HG02884 (cell line): ENCODE results near the gene ZFYVE28.

Experiments
- ATAC-seq: cut with Tn5 transposase; IDR thresholded peaks from one replicate; pipeline ENCODE4 v1.9.1; 2021; ENCODE audit warnings: mild to moderate bottlenecking, moderate library complexity; ENCODE audit not compliant: unreplicated experiment

Gene ZFYVE28

DNA sequence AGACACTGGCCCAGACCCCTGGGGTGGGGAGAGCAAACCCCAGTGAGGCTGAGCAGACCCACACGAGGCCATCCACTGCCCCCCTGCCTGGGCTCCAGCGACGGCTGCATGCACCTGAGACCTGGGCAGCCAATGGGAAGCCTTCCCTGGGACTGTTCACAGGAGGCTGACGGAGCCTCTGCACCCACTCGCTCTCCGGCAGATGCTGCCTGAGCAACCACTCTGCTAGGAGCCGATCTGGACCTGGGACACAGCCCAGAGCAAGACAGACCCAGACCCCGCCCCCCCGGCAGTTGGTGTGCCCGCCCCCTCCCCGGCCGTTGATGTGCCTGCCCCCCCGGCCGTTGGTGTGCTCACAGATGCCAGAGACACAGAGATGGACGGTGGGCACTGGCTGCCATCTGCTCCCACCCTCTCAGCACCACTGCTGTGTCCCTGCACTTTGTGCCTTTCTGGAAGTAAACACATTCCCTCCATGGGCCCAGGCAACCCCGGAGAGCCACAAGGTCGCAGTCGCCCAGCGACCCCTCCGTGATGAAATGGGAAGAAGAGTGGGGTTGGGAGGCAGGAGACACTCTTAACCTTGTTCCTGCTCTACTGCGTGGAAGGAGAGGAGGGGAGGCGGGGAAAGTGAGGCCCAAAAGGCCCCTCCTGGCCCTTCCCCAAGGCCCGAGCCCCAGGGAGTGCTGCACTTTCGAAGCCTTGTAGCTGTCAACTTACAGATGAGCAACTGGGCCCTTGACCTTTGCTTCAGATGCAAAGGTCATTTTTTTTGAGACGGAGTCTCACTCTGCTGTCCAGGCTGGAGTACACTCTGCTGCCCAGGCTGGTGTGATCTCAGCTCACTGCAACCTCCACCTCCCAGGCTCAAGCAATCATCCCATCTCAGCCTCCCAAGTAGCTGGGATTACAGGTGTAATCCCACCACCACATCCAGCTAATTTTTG lies 62.0 kb downstream of the ZFYVE28 start:
- no peak for ATAC-seq

DNA sequence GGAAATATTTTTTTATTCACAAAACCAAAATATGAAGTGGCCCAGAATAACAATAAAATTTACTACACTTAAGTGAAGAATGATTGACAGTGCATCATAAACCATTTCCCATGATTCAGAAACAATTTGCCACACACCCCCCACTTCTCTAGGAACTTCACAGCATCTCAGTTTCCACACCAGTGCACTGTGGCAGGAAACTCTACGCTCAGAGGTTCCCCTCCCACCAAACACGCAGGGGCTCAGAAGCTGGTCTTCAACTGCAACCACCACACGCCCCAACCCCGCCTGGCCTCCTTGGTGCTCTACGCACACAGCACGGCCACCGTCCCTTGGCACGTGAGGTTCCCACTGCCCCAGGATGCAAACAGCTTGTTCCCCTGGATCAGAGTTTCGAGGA lies 63.7 kb downstream of the ZFYVE28 start:
- ATAC-seq: no peak

DNA sequence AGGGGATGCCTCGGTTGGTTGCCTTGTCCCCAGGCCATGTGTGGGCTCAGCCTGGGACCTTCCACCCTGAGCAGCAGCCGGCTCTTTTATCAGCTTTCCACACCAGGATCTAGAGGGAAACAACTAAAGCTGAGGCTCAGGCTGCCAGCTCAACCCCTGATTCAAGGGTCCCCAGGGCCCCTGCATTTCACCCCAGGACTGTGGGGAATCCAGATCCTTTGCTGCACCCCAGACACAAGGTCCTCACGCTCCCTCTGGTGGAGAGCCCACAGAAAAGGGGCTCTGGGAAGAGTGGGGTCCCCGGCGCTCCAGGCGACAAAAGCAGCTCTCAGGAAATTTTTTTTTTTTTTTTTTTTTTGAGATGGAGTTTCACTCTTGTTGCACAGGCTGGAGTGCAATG lies 64.3 kb downstream of the ZFYVE28 start:
- ATAC-seq: no peak

DNA sequence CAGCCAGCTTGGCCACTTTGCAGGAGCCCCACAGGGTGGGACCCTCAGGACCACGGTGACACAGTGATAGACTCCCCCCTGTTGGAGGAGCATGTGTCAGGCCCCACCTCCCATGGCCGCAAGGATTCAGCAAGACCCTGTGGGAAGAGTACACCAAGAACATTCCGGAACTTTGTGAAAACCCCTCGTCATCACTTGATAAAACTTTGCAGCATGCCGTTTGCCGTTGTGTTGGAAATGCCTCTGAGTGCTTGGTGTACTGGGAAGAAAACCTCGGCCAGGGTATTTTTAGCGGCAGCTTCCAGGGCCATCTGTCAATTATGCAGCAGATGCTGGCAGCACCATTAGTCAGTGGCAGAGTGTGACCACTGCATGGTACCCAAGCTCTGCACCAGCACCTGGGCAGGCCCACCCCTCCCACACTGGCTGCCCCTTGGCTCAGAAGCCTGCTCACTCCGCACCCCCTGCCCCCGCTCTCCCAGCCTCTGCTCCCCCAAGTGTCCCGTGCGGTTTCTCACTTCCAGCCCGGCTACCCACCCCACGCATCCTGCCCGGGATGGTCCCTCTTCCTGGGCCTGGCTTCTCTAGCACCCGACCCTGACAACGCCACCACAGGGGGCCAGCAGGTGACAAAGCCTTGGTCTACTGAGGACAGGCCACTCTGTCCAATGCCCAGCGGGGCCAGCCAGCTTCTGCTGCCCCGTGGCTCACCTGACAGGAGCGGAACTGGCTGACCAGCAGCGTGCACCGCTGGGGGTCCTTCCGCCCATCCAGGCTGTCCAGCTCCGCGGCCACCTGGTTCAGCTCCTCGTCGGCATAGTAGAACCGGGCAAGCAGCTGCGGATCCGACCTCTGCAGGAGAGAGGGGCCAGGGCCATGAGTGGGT lies 65.0 kb downstream of the ZFYVE28 start:
- ATAC-seq: no peak

DNA sequence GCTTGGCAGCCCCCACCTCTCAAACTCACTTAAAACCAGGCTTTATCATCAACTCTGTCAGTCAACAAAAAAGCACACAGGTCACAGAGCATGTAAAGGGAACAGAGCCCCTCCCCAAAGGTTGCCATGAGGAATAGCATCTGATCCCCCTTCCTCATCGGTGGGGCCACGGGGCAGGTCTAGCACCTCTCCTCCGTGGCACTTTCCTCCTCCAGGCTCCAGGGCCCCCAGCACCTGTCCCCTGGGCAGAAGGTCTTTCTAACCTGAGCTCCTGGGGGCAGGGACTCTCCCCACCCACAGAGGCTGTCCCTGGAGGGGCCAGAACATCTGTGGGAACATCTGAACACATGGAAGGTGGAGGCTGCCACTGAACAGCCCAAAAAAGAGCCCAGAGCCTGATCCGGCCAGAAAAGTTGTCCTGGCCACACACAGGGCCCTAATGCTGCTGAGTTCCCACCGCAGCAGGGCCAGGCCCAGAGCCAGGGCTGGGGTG lies 65.7 kb downstream of the ZFYVE28 start:
- no peak for ATAC-seq

DNA sequence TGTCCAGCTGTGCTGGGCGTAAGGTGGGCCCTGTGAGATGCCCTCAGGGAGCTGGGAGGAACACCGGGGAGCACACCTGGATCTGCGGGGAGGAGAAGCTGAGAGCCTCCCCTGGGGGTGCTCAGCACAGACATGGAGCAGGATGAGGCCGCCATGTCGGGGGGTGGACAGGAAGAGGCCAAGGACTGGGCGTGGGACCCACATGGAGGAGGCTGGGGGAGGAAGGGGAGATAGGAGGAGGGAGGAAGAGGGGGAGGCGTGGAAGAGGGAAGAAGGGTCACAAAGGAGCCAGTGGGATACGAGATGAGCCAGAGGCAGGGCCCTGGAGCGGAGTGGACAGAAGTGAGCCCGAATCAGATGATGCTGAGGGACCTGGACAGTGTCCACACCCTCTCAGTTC lies 66.3 kb downstream of the ZFYVE28 start:
- ATAC-seq: no peak

DNA sequence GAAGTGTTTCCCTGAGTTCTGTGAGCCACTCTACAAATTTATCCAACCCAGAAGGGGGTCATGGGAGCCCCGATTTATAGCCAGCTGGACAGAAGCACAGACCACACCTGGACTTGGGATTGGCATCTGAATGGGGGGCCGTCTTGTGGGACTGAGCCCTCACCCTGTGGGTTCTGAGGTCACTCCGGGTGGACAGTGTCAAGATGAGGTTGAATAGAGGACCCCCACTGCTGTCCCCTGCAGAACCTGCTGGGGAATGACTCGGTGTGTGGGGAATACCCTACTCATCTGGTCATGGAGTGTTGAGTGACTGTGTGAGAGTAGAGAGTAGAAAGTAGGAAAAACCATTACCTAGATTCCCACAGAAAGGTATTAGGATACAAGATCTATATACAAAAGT lies 67.5 kb downstream of the ZFYVE28 start:
- ATAC-seq: no peak

DNA sequence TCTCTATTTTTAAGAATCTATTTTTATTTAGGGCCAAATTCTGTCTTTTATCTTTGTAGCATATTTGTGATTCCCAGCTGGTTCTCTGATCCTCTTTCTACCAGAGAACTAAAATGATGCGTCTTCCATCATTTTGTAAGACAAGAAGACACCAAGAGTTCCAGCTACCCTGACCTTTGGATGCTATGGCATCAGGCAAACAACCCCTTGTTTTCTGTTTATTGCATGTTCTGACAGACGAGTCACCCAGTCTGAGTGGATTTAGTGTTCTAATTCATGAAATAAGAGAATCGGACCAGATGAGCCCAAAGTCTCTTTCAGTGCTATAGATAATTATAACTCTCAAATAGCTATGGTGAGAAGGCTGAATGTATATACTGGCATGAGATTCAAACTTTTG lies 69.7 kb downstream of the ZFYVE28 start:
- ATAC-seq: no peak

DNA sequence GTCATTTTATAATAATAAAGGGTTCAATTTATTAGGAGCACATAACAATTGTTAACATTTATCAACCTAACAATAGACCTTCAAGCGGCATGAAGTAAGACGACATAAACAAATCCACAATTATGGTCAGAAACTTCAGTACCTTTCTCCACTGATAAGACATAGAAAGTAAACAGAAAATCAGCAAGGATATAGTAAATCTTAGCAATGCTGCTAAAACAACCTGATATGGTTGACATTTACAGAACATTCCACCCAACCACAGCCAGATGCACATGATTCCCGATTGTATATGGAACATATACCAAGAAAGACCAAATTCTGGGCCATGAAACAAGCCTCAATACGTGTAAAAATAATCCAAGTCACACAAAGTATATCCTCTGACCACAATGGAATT lies 71.3 kb downstream of the ZFYVE28 start:
- ATAC-seq: no peak

DNA sequence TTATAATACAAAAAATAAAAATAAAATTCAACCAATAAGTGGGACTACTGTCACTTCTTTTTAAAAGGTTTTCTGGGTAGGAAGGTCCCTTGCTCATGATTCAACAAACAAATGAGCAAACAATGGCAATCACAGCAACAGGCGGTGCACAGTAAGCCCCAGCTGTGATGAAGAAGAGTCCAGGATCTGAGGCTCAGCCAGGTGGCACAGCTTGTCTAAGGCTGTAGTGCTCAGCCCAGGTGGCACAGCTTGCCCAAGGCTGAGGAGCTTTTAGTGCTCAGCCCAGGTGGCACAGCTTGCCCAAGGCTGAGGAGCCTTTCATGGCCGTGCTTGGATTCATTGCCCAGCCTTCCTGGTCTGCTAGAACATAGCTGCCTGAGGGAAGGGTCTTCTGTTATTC lies 75.0 kb downstream of the ZFYVE28 start:
- ATAC-seq: no peak

DNA sequence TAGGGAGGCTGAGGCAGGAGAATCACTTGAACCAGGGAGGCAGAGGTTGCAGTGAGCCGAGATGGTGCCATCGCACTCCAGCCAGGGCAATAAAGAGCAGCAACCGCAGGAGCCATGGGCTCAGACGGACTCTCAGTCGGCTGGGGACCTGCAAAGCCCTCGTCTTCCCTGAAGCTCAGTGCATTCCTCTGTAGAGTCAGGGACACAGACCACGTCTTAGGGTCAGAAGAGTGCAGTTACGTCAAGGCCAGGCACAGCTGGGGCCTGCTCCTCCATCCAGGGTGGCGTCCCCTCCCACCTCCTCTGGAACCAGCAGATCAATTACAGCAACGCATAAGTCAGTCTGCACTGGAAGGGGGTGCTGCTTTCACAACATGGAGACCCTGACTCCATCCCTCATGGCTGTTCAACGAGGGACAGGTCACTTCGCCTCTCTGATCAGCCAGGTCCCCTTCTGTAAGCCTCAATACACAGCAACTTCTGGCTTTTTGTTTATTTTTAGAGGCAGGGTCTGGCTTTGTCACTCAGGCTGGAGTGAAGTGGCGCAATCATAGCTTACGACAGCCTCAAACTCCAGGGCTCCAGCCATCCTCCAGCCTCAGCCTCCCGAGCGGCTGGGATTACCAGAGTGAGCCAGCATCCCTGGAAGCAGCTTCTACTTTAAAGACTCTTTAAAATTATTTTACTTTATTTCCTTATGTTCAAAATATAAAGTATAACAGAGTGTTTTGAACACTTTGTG lies 76.4 kb downstream of the ZFYVE28 start:
- ATAC-seq: no peak

DNA sequence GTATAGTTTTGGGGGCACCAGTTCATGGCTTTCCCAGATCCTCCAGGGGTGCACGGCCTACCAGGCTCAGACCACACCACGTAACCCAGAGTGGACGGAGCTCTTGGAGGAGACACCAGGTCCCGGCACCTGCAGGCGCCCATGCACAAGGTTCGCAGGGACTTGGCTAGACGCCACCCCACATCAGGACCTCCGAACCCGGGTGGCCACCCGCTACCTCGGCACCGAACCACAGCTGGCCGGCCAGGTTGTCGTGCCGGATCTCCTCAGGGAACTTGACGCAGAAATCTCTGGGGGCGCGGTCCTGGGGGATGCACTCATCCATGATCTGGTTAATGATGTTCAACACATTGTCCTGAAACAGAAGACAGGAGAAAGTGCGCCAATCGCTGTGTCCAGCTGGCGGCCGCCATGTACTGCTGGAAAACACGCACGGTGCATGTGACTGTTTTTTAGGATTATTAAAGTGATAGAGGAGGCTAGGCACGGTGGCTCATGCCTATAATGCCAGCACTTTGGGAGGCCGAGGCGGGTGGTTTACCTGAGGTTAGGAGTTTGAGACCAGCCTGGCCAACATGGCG lies 77.1 kb downstream of the ZFYVE28 start:
- ATAC-seq: no peak

DNA sequence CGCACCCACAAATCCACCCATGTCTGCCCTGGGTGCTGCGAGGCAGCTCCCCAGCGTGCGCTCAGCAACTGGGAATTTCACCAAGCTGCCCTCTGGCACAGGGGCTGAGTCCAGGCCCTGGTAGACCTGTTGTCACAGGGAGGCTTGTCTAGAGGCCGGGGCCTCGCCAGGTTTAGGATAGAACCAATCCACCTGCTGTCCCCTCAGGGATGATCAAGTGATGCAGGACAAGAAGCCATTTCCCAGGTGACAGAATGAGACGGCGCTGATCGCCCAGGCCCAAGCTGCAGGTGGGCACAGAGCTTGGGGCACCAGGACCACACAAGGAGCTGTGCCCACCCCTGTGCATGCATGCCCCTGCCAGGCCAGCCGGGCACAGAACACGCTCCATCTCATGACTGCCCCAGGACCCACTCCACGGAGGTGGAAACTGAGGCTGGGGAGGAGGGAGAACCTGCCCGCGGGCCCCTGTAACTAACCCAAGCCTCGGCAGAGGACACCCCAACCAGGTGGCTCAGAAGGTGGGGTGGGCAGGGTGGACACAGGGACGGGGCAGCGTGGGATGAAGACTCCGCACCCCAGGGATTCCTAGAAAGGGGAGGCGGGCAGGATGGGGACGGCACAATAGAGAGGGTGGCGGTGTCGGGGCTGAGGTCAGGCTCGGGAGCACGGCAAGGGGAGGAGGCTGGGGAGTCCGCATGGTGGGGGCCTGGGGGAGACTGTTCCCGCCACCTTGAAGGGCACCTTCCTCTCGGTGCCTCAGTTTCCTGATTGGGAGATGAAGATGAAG lies 78.0 kb downstream of the ZFYVE28 start:
- ATAC-seq: no peak

DNA sequence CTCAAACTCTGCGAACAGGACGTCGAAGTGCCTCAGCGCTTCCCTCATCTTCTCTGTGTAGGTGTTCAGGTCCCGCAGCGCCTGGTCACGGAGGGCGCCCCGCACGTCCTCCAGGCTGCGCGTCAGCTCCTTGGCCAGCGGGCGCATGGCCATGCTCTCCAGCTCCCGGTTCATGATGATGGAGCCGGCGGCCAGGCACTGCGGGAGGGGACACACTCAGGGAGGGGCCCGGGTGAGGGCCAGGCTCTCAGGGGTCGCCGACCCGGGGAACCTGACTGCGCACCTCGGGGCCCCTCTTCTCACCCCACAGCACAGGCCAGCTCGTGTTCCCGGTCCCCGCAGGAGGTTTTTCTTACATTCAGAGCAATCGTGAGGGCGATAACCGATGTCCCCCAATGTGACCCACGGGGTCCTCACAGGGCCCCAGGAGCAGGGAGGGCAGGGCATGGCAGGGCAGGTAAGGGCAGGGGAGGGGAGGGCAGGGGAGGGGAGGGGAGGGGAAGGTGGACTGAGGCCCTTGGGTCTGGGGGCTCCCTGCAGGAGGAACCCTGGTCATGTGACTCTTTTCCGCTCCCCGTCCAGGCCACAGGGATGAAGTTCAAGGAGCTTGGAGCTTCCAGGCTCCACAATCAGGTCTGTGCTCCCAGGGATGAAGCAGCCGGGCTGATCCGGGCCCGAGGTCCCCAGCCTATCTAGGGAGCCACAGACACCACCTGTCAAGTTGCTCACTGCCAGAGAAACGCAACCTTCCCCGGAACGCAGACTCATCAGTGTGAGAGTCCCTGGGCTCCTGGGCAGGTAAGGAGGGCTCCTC lies 78.8 kb downstream of the ZFYVE28 start:
- ATAC-seq: no peak

DNA sequence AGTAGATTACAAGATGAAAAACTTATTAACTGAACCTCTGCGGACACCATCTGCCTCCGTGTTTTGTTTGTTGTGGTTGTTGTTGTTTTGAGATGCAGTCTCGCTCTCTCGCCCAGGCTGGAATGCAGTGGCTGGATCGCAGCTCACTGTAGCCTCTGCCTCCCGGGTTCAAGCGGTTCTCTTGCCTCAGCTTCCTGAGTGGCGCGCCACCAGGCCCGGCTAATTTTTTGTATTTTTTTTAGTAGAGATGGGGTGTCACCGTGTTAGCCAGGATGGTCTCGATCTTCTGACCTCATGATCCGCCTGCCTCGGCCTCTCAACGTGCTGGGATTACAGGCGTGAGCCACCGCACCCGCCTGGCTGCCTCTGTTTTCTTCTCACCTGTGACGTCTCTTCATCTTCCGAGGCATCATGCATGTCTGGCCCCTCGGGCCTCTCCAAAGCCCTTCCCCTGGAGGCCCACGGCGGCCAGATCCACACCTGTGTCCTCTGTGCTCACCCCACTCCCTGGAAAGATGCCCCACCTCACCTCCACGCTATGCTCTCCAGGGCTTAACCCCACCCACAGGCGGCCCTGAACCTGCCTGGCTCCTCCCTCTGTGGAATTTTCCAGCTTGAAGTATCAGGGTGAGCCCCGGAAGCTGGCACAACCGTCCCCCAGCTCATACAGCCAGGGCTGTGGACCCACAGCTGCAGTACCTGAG lies 79.5 kb downstream of the ZFYVE28 start:
- ATAC-seq: no peak

DNA sequence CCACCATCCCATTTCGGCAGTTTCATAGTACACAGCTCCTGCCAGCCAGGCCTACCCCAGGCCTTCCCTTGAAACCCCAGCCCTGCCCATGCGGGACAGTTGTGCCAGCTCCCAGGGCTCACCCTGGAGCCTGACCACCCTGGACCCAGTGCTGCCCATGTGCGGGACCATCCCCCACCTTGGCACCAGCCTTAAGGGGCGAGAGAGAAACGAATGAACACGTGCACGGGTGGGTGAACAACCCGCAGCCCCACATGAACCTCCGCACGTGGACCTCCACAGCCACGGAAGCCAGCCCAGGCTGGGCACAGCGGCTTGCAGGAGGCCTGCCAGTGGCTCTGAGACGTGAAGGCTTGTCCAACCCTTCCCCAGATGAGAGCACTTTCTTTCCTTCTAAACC lies 80.5 kb downstream of the ZFYVE28 start:
- ATAC-seq: no peak

DNA sequence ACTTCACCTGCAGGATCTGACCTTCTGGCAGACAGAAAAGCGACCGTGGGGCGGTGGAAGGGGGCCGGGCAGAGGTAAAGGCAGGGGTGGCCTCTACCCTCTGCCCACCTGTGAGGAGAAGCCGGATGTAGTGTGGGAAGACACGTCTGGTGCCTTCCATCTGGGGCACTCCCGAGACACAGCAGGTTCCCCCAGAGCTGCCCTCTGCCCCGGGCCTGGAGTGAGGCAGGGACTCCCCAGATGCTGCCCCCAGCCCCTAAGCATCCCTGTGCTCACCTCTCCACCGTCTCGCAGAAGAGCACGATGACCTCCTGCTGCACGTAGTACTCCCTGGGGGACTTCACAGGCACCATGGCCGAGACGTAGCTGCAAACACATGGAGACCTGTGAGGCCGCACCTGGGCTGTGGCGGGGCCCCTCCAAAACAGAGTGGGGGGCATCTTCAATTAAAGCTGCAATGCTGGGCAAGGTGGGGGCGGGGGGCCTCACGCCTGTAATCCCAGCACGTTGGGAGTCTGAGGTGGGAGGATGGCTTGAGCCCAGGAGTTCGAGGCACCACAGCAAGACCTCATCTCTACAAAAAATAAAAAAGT lies 81.2 kb downstream of the ZFYVE28 start:
- ATAC-seq: no peak

DNA sequence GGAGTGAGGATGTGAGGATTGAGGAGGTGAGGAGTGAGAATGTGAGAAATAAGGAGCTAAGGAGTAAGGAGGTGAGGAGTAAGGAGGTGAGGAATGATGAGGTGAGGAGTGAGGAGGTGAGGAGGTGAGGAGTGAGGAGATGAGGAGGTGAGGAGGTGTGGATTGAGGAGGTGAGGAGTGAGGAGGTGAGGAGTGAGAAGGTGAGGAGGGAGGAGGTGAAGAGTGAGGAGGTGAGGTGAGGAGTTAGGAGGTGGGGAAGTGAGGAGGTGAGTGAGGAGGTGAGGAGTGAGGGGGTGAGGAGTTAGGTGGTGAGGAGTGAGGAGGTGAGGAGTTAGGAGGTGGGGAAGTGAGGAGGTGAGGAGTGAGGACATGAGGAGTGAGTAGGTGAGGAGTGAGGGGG lies 81.8 kb downstream of the ZFYVE28 start:
- ATAC-seq: no peak
